HepG2 (cell line): ENCODE measurements around the gene CUL1.

Source experiments
- BORCS8-MEF2B ChIP-seq: sonication (generic); formaldehyde crosslinking; IDR thresholded peaks from 2 replicates; pipeline ENCODE4 v1.8.0; 2022; ENCODE audit warnings: mild to moderate bottlenecking, missing genetic modification reagents
- EZH2 ChIP-seq: conservative IDR thresholded peaks from 2 replicates; pipeline ENCODE4 v1.6.1; 2012; ENCODE audit warnings: mild to moderate bottlenecking, low read depth, low read length, moderate library complexity
- NFRKB ChIP-seq: fragments of 450-650 bp; IDR thresholded peaks from 2 replicates; pipeline ENCODE4 v1.6.1; 2017
- NR2F1 ChIP-seq, 2 experiments: fragments of 450-650 bp in 1 of 2; formaldehyde crosslinking in 1 of 2; IDR thresholded peaks; 2 replicates each; pipeline versions ENCODE4 v1.5.0 to v1.6.1; 2016 to 2020; ENCODE audit warnings: mild to moderate bottlenecking in 1 of 2, missing compliant biosample characterization in 1 of 2, missing genetic modification reagents in 1 of 2, moderate library complexity in 1 of 2
- POLR2A ChIP-seq, 2 experiments: IDR thresholded peaks; 2 replicates each; pipeline ENCODE4 v1.6.1; 2011; ENCODE audit warnings: low read depth in 2 of 2, low read length in 2 of 2, mild to moderate bottlenecking in 1 of 2, moderate library complexity in 1 of 2; ENCODE audit not compliant: insufficient read depth in 1 of 2
- REST ChIP-seq, 2 experiments: IDR thresholded peaks; 2 replicates each; pipeline ENCODE4 v1.6.1; 2011 to 2012; ENCODE audit warnings: low read length in 2 of 2, borderline replicate concordance in 1 of 2, low read depth in 1 of 2, mild to moderate bottlenecking in 1 of 2, moderate library complexity in 1 of 2
- ZKSCAN5 ChIP-seq: sonication (generic); formaldehyde crosslinking; IDR thresholded peaks from 2 replicates; pipeline ENCODE4 v1.5.1; 2020; ENCODE audit warnings: mild to moderate bottlenecking, missing genetic modification reagents
- TF ChIP-seq, protein P1 (sequence below): sonication (generic); formaldehyde crosslinking; IDR thresholded peaks from 2 replicates; pipeline ENCODE4 v1.5.1; 2020; ENCODE audit warnings: mild to moderate bottlenecking, moderate library complexity, missing genetic modification reagents
- TF ChIP-seq, protein P2 (sequence below): sonication (generic); formaldehyde crosslinking; IDR thresholded peaks from 2 replicates; pipeline ENCODE4 v1.4.0; 2020; ENCODE audit warnings: mild to moderate bottlenecking, missing genetic modification reagents, borderline replicate concordance

- TF ChIP-seq, protein P1, sequence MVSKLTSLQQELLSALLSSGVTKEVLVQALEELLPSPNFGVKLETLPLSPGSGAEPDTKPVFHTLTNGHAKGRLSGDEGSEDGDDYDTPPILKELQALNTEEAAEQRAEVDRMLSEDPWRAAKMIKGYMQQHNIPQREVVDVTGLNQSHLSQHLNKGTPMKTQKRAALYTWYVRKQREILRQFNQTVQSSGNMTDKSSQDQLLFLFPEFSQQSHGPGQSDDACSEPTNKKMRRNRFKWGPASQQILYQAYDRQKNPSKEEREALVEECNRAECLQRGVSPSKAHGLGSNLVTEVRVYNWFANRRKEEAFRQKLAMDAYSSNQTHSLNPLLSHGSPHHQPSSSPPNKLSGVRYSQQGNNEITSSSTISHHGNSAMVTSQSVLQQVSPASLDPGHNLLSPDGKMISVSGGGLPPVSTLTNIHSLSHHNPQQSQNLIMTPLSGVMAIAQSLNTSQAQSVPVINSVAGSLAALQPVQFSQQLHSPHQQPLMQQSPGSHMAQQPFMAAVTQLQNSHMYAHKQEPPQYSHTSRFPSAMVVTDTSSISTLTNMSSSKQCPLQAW: no peak
- TF ChIP-seq REST (IDR thresholded peaks at IDR 0.05; ENCODE audit: borderline replicate concordance in 1 of 2, low read depth in 1 of 2, low read length in 2 of 2) (no peak), NR2F1 (CRISPR knock-in tag; IDR thresholded peaks at IDR 0.05) (no peak), ZKSCAN5 (CRISPR knock-in tag) (no peak), POLR2A (IDR thresholded peaks at IDR 0.05; ENCODE audit: insufficient read depth in 1 of 2, low read depth in 2 of 2, low read length in 2 of 2) (no peak), EZH2 (no peak), BORCS8-MEF2B (CRISPR knock-in tag) (no peak), NFRKB (no peak)
- TF ChIP-seq, protein P2, sequence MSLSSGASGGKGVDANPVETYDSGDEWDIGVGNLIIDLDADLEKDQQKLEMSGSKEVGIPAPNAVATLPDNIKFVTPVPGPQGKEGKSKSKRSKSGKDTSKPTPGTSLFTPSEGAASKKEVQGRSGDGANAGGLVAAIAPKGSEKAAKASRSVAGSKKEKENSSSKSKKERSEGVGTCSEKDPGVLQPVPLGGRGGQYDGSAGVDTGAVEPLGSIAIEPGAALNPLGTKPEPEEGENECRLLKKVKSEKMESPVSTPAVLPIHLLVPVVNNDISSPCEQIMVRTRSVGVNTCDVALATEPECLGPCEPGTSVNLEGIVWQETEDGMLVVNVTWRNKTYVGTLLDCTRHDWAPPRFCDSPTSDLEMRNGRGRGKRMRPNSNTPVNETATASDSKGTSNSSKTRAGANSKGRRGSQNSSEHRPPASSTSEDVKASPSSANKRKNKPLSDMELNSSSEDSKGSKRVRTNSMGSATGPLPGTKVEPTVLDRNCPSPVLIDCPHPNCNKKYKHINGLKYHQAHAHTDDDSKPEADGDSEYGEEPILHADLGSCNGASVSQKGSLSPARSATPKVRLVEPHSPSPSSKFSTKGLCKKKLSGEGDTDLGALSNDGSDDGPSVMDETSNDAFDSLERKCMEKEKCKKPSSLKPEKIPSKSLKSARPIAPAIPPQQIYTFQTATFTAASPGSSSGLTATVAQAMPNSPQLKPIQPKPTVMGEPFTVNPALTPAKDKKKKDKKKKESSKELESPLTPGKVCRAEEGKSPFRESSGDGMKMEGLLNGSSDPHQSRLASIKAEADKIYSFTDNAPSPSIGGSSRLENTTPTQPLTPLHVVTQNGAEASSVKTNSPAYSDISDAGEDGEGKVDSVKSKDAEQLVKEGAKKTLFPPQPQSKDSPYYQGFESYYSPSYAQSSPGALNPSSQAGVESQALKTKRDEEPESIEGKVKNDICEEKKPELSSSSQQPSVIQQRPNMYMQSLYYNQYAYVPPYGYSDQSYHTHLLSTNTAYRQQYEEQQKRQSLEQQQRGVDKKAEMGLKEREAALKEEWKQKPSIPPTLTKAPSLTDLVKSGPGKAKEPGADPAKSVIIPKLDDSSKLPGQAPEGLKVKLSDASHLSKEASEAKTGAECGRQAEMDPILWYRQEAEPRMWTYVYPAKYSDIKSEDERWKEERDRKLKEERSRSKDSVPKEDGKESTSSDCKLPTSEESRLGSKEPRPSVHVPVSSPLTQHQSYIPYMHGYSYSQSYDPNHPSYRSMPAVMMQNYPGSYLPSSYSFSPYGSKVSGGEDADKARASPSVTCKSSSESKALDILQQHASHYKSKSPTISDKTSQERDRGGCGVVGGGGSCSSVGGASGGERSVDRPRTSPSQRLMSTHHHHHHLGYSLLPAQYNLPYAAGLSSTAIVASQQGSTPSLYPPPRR: no peak
Observed at GRCh38 chr7:148824864-148825263, 126.2 kb downstream of the CUL1 start.
